K562 (cell line): ENCODE results near the gene GGA3. TPM values are rescaled to one million over a fixed set of nuclear protein-coding genes. Genes with fewer than 3 reads are reported as not detected.

ENCODE experiments used
- ADNP ChIP-seq: fragments of 200-800 bp; sonication (Bioruptor generic); IDR thresholded peaks from 2 replicates; pipeline ENCODE4 v1.6.1; 2016; ENCODE audit warnings: missing genetic modification characterization, missing compliant biosample characterization
- ASH1L ChIP-seq: fragments of 450-650 bp; IDR thresholded peaks from 2 replicates; pipeline ENCODE4 v1.6.1; 2018; ENCODE audit warnings: borderline replicate concordance, mild to moderate bottlenecking, low read depth; ENCODE audit not compliant: partially characterized antibody
- BHLHE40 ChIP-seq: IDR thresholded peaks from 2 replicates; pipeline ENCODE4 v1.6.1; 2011; ENCODE audit warnings: low read length, improper control_type of control experiment
- CBX3 ChIP-seq, 2 experiments: IDR thresholded peaks; 1 replicate in 1 of 2; 2 replicates in 1 of 2; pipeline ENCODE4 v1.6.1; 2012; ENCODE audit warnings: inconsistent platforms in 2 of 2, low read length in 2 of 2, borderline replicate concordance in 1 of 2, control low read depth in 1 of 2
- EHMT2 ChIP-seq: fragments of 450-650 bp; IDR thresholded peaks from 2 replicates; pipeline ENCODE4 v1.6.1; 2018; ENCODE audit warnings: antibody characterized with exemption
- FOXJ2 ChIP-seq: fragments of 200-800 bp; sonication (Bioruptor generic); IDR thresholded peaks from 2 replicates; pipeline ENCODE4 v1.6.1; 2016; ENCODE audit warnings: missing genetic modification characterization, missing compliant biosample characterization
- FOXJ3 ChIP-seq: sonication (generic); formaldehyde crosslinking; IDR thresholded peaks from 2 replicates; pipeline ENCODE4 v1.4.0; 2020; ENCODE audit warnings: mild to moderate bottlenecking, missing genetic modification reagents
- HDAC1 ChIP-seq, 2 experiments: fragments of 450-650 bp; IDR thresholded peaks; 2 replicates each; pipeline ENCODE4 v1.6.1; 2016 to 2017; ENCODE audit warnings: inconsistent platforms in 1 of 2, mild to moderate bottlenecking in 1 of 2, moderate library complexity in 1 of 2
- HDAC6 ChIP-seq: IDR thresholded peaks from 2 replicates; pipeline ENCODE4 v1.6.1; 2012; ENCODE audit warnings: low read depth, mild to moderate bottlenecking, control low read depth, inconsistent platforms, low read length, moderate library complexity
- HMG20A ChIP-seq: fragments of 450-650 bp; formaldehyde crosslinking; conservative IDR thresholded peaks from 2 replicates; pipeline ENCODE4 v1.4.0; 2020; ENCODE audit warnings: mild to moderate bottlenecking, mixed read lengths
- KLF6 ChIP-seq: fragments of 250-450 bp; sonication (Bioruptor Pico); IDR thresholded peaks from 2 replicates; pipeline ENCODE4 v1.4.0; 2020; ENCODE audit warnings: mild to moderate bottlenecking, moderate library complexity, borderline replicate concordance
- NCOA6 ChIP-seq: fragments of 450-650 bp; IDR thresholded peaks from 2 replicates; pipeline ENCODE4 v1.6.1; 2017; ENCODE audit warnings: mild to moderate bottlenecking
- NEUROD1 ChIP-seq: fragments of 150-350 bp; IDR thresholded peaks from 2 replicates; pipeline ENCODE4 v1.6.1; 2014; ENCODE audit warnings: borderline replicate concordance, low read length, low read depth; ENCODE audit not compliant: partially characterized antibody
- NR2C1 ChIP-seq, 2 experiments: fragments of 450-650 bp; IDR thresholded peaks; 2 replicates each; pipeline ENCODE4 v1.6.1; 2017; ENCODE audit warnings: mild to moderate bottlenecking in 2 of 2, antibody characterized with exemption in 1 of 2, inconsistent platforms in 1 of 2, missing compliant biosample characterization in 1 of 2, missing genetic modification characterization in 1 of 2
- PHF20 ChIP-seq: fragments of 450-650 bp; IDR thresholded peaks from 2 replicates; pipeline ENCODE4 v1.6.1; 2018; ENCODE audit not compliant: partially characterized antibody
- PHF21A ChIP-seq: fragments of 450-650 bp; IDR thresholded peaks from 2 replicates; pipeline ENCODE4 v1.6.1; 2017; ENCODE audit warnings: low read depth, borderline replicate concordance
- RAD51 ChIP-seq: fragments of 450-650 bp; IDR thresholded peaks from 2 replicates; pipeline ENCODE4 v1.7.1; 2016; ENCODE audit warnings: low read depth, mild to moderate bottlenecking, borderline replicate concordance
- RBM17 ChIP-seq: fragments of 200-400 bp; formaldehyde crosslinking; IDR thresholded peaks from 2 replicates; pipeline ENCODE4 v1.6.1; 2017; ENCODE audit warnings: low read depth, mild to moderate bottlenecking, low read length, borderline replicate concordance
- SAFB2 ChIP-seq: fragments of 200-400 bp; formaldehyde crosslinking; IDR thresholded peaks from 2 replicates; pipeline ENCODE4 v1.6.1; 2018; ENCODE audit warnings: borderline replicate concordance, low read length, low read depth, moderate library complexity; ENCODE audit not compliant: severe bottlenecking
- SMAD1 ChIP-seq: fragments of 150-350 bp; IDR thresholded peaks from 2 replicates; pipeline ENCODE4 v1.6.1; 2014; ENCODE audit warnings: low read length, low read depth; ENCODE audit not compliant: partially characterized antibody
- SMAD3 ChIP-seq: fragments of 450-650 bp; formaldehyde crosslinking; conservative IDR thresholded peaks from 2 replicates; pipeline ENCODE4 v1.4.0; 2020; ENCODE audit warnings: mild to moderate bottlenecking
- TBL1XR1 ChIP-seq, 2 experiments: IDR thresholded peaks; 2 replicates each; pipeline ENCODE4 v1.6.1; 2012; ENCODE audit warnings: improper control_type of control experiment in 2 of 2, low read length in 2 of 2, mild to moderate bottlenecking in 1 of 2
- U2AF1 ChIP-seq: fragments of 200-400 bp; formaldehyde crosslinking; optimal IDR thresholded peaks from 2 replicates; pipeline ENCODE3; 2017; ENCODE audit warnings: mild to moderate bottlenecking, low read depth, low read length, moderate library complexity
- ZFX ChIP-seq: sonication (generic); formaldehyde crosslinking; IDR thresholded peaks from 2 replicates; pipeline ENCODE4 v1.8.0; 2022; ENCODE audit warnings: mild to moderate bottlenecking, missing genetic modification reagents, moderate library complexity
- ZNF23 ChIP-seq: fragments of 250-450 bp; sonication (Bioruptor Pico); IDR thresholded peaks from 2 replicates; pipeline ENCODE4 v1.4.0; 2020; ENCODE audit warnings: mild to moderate bottlenecking
- ZNF253 ChIP-seq: fragments of 250-450 bp; sonication (Bioruptor Pico); conservative IDR thresholded peaks from 2 replicates; pipeline ENCODE4 v1.6.1; 2021; ENCODE audit warnings: mild to moderate bottlenecking
- ZNF395 ChIP-seq: fragments of 200-800 bp; sonication (Bioruptor generic); IDR thresholded peaks from 2 replicates; pipeline ENCODE4 v1.6.1; 2017; ENCODE audit warnings: missing genetic modification characterization, missing compliant biosample characterization
- ZNF444 ChIP-seq: fragments of 250-450 bp; sonication (Bioruptor Pico); IDR thresholded peaks from 2 replicates; pipeline ENCODE4 v1.4.0; 2020; ENCODE audit warnings: mild to moderate bottlenecking, moderate library complexity
- ZNF699 ChIP-seq: fragments of 250-450 bp; sonication (Bioruptor Pico); IDR thresholded peaks from 2 replicates; pipeline ENCODE4 v1.8.0; 2021; ENCODE audit warnings: mild to moderate bottlenecking, moderate library complexity; ENCODE audit not compliant: insufficient replicate concordance
- polyA plus RNA-seq, 8 experiments: library from polyadenylated mRNA; depleted of rRNA in 4 of 8; stranded (reverse) in 5 of 8; unstranded in 3 of 8; fragments of >200 nt; fragmentation: Nextera tagmentation in 2 of 8; fragmentation: Illumina TruSeq in 1 of 8; extraction: Ambion mirVana in 2 of 8; extraction: Trizol in 1 of 8; gene quantifications; 2 replicates each; pipeline versions ENCODE4 v1.2.1 to v1.2.3, GENCODE V29; 2011 to 2014; ENCODE audit warnings: inconsistent platforms in 1 of 8, missing spikeins in 1 of 8
- total RNA-seq, 7 experiments: library from RNA; depleted of rRNA in 6 of 7; stranded (reverse); fragments of >200 nt in 6 of 7; fragmentation: Illumina TruSeq in 2 of 7; extraction: Trizol in 2 of 7; gene quantifications; 2 replicates each; pipeline versions ENCODE4 v1.2.1 to v1.2.3, GENCODE V29; 2011 to 2021; ENCODE audit warnings: low replicate concordance in 1 of 7

GGA3 gene
- total and polyA plus RNA-seq, 9 of the 15 experiments (the other 6 are each of a cell fraction or from before 2014, with no cell fraction given), result 5.7 to 64.9 (median 25.4) TPM

GRCh38 chr17:75205037-75205792 is 56.2 kb downstream of the GGA3 start, which contains the start of gene NUP85 (continued):
- TF ChIP-seq TBL1XR1 (IDR thresholded peaks at IDR 0.05; ENCODE audit: low read length in 2 of 2) (peak in 1 of 2 experiments; percentile 32; a peak in 1 of 4 replicates), SMAD3 (CRISPR knock-in tag) (no peak), KLF6 (0 out of 2 replicates have a peak, but pooled peaks have one; percentile 17), HDAC1 (IDR thresholded peaks at IDR 0.05) (peak in 1 of 2 experiments; percentile 68; a peak in 2 of 4 replicates), ZNF253 (no peak), EHMT2 (0 out of 2 replicates have a peak, but pooled peaks have one; percentile 32), ADNP (tag) (no peak), NEUROD1 (peak; percentile 84), SAFB2 (no peak), ZNF699 (CRISPR knock-in tag) (no peak), CBX3 (IDR thresholded peaks at IDR 0.05; ENCODE audit: borderline replicate concordance in 1 of 2, low read length in 2 of 2) (peak in 1 of 2 experiments; percentile 73; a peak in 1 of 3 replicates), NCOA6 (no peak), SMAD1 (peak; percentile 81), HDAC6 (0 out of 2 replicates have a peak, but pooled peaks have one; percentile 35), ZNF23 (CRISPR knock-in tag) (no peak), FOXJ2 (tag) (no peak), ZNF444 (CRISPR knock-in tag) (no peak), BHLHE40 (peak; percentile 69), NR2C1 (IDR thresholded peaks at IDR 0.05) (no peak), NR2C1 (tag; IDR thresholded peaks at IDR 0.05) (no peak), FOXJ3 (no peak), RAD51 (no peak), RBM17 (no peak), U2AF1 (no peak), HMG20A (CRISPR knock-in tag) (no peak), PHF21A (peak; percentile 70), ZNF395 (CRISPR knock-in tag) (no peak), ASH1L (no peak), PHF20 (peak; percentile 41), ZFX (CRISPR knock-in tag) (peak; percentile 88)
